Measurements from ENCODE around the gene ZNF672.

ZNF672 gene

GRCh38 chr1:248841702-248842395, 3.8 kb downstream of the ZNF672 start:
- Histone ChIP-seq H3K9ac (ENCODE audit: low read length) (no peak overlapping the region), H3K36me3 (ENCODE audit: control insufficient read depth, insufficient read depth, low read length) (no peaks in the 10 kb centered on the region), H3K4me3 (ENCODE audit: low read length) (no peak overlapping the region), H3K4me1 (ENCODE audit: control insufficient read depth, insufficient read depth, low read length) (peaks cover 8% of the 10 kb centered on the region), H3K9me3 (ENCODE audit: control insufficient read depth, low read length) (no peaks in the 10 kb centered on the region), H3K27me3 (ENCODE audit: control insufficient read depth, insufficient read depth, low read length) (no peaks in the 10 kb centered on the region)

- no peaks in the 10 kb centered on the region for H3K36me3 ChIP-seq (ENCODE audit: control insufficient read depth, insufficient read depth, low read length)
- no peaks in the 10 kb centered on the region for H3K27me3 ChIP-seq (ENCODE audit: control insufficient read depth, insufficient read depth, low read length)
- no peak overlapping the region for H3K4me3 ChIP-seq (ENCODE audit: low read length)
- no peaks in the 10 kb centered on the region for H3K4me1 ChIP-seq (ENCODE audit: control insufficient read depth, insufficient read depth, low read length)
- H3K9ac ChIP-seq (ENCODE audit: low read length), result no peak overlapping the region
- H3K9me3 ChIP-seq (ENCODE audit: control insufficient read depth, low read length), result no peaks in the 10 kb centered on the region
Measured at GRCh38 chr1:248842781-248843331, 4.8 kb downstream of the ZNF672 start.

GRCh38 chr1:248843687-248844086, 5.7 kb downstream of the ZNF672 start:
- Histone ChIP-seq H3K4me3 (ENCODE audit: low read length) (no peak overlapping the region), H3K9ac (ENCODE audit: low read length) (no peak overlapping the region), H3K36me3 (ENCODE audit: control insufficient read depth, insufficient read depth, low read length) (no peaks in the 10 kb centered on the region), H3K4me1 (ENCODE audit: control insufficient read depth, insufficient read depth, low read length) (no peaks in the 10 kb centered on the region), H3K27me3 (ENCODE audit: control insufficient read depth, insufficient read depth, low read length) (no peaks in the 10 kb centered on the region), H3K9me3 (ENCODE audit: control insufficient read depth, low read length) (no peaks in the 10 kb centered on the region)

GRCh38 chr1:248844526-248844925, 6.5 kb downstream of the ZNF672 start:
- H3K4me1 ChIP-seq (ENCODE audit: control insufficient read depth, insufficient read depth, low read length), result peaks cover 5% of the 10 kb centered on the region
- no peaks in the 10 kb centered on the region for H3K27me3 ChIP-seq (ENCODE audit: control insufficient read depth, insufficient read depth, low read length)
- H3K36me3 ChIP-seq (ENCODE audit: control insufficient read depth, insufficient read depth, low read length), result no peaks in the 10 kb centered on the region
- no peak overlapping the region for H3K9ac ChIP-seq (ENCODE audit: low read length)
- H3K4me3 ChIP-seq (ENCODE audit: low read length), result no peak overlapping the region
- H3K9me3 ChIP-seq (ENCODE audit: control insufficient read depth, low read length), result no peaks in the 10 kb centered on the region

- peaks cover 6% of the 10 kb centered on the region for H3K36me3 ChIP-seq (ENCODE audit: control insufficient read depth, insufficient read depth, low read length)
- peaks cover 5% of the 10 kb centered on the region for H3K4me1 ChIP-seq (ENCODE audit: control insufficient read depth, insufficient read depth, low read length)
Measured at GRCh38 chr1:248847181-248847955, 9.3 kb downstream of the ZNF672 start.

GRCh38 chr1:248847956-248848561, 10.0 kb downstream of the ZNF672 start:
- H3K27me3 ChIP-seq (ENCODE audit: control insufficient read depth, insufficient read depth, low read length), result no peaks in the 10 kb centered on the region
- H3K36me3 ChIP-seq (ENCODE audit: control insufficient read depth, insufficient read depth, low read length), result peaks cover 6% of the 10 kb centered on the region
- H3K9ac ChIP-seq (ENCODE audit: low read length), result no peak overlapping the region
- H3K4me1 ChIP-seq (ENCODE audit: control insufficient read depth, insufficient read depth, low read length), result peaks cover 5% of the 10 kb centered on the region
- H3K4me3 ChIP-seq (ENCODE audit: low read length), result no peak overlapping the region
- H3K9me3 ChIP-seq (ENCODE audit: control insufficient read depth, low read length), result no peaks in the 10 kb centered on the region

More at GRCh38 chr1:248847181-248847955, 9.3 kb downstream of the ZNF672 start:
- Histone ChIP-seq H3K9ac (ENCODE audit: low read length) (no peak overlapping the region), H3K27me3 (ENCODE audit: control insufficient read depth, insufficient read depth, low read length) (no peaks in the 10 kb centered on the region), H3K4me3 (ENCODE audit: low read length) (no peak overlapping the region), H3K9me3 (ENCODE audit: control insufficient read depth, low read length) (no peaks in the 10 kb centered on the region)

- H3K4me1 ChIP-seq (ENCODE audit: control insufficient read depth, insufficient read depth, low read length), result peaks cover 5% of the 10 kb centered on the region
- no peaks in the 10 kb centered on the region for H3K9me3 ChIP-seq (ENCODE audit: control insufficient read depth, low read length)
- no peak overlapping the region for H3K9ac ChIP-seq (ENCODE audit: low read length)
- no peaks in the 10 kb centered on the region for H3K27me3 ChIP-seq (ENCODE audit: control insufficient read depth, insufficient read depth, low read length)
- H3K36me3 ChIP-seq (ENCODE audit: control insufficient read depth, insufficient read depth, low read length), result peaks cover 6% of the 10 kb centered on the region
- H3K4me3 ChIP-seq (ENCODE audit: low read length), result no peak overlapping the region
Measured at GRCh38 chr1:248848602-248849001, 10.6 kb downstream of the ZNF672 start.

- Histone ChIP-seq H3K9me3 (ENCODE audit: control insufficient read depth, low read length) (no peaks in the 10 kb centered on the region), H3K4me3 (ENCODE audit: low read length) (no peak overlapping the region), H3K36me3 (ENCODE audit: control insufficient read depth, insufficient read depth, low read length) (peaks cover 6% of the 10 kb centered on the region), H3K9ac (ENCODE audit: low read length) (no peak overlapping the region), H3K27me3 (ENCODE audit: control insufficient read depth, insufficient read depth, low read length) (no peaks in the 10 kb centered on the region), H3K4me1 (ENCODE audit: control insufficient read depth, insufficient read depth, low read length) (peaks cover 5% of the 10 kb centered on the region)
Measured at GRCh38 chr1:248849152-248849551, 11.1 kb downstream of the ZNF672 start.

GRCh38 chr1:248849637-248850036, 11.6 kb downstream of the ZNF672 start:
- H3K9ac ChIP-seq (ENCODE audit: low read length), result no peak overlapping the region
- H3K27me3 ChIP-seq (ENCODE audit: control insufficient read depth, insufficient read depth, low read length), result no peaks in the 10 kb centered on the region
- peaks cover 6% of the 10 kb centered on the region for H3K36me3 ChIP-seq (ENCODE audit: control insufficient read depth, insufficient read depth, low read length)
- no peaks in the 10 kb centered on the region for H3K9me3 ChIP-seq (ENCODE audit: control insufficient read depth, low read length)
- H3K4me3 ChIP-seq (ENCODE audit: low read length), result no peak overlapping the region
- peaks cover 5% of the 10 kb centered on the region for H3K4me1 ChIP-seq (ENCODE audit: control insufficient read depth, insufficient read depth, low read length)

- Histone ChIP-seq H3K4me3 (ENCODE audit: low read length) (no peak overlapping the region), H3K9me3 (ENCODE audit: control insufficient read depth, low read length) (no peaks in the 10 kb centered on the region), H3K4me1 (ENCODE audit: control insufficient read depth, insufficient read depth, low read length) (peaks cover 5% of the 10 kb centered on the region), H3K27me3 (ENCODE audit: control insufficient read depth, insufficient read depth, low read length) (no peaks in the 10 kb centered on the region), H3K36me3 (ENCODE audit: control insufficient read depth, insufficient read depth, low read length) (peaks cover 6% of the 10 kb centered on the region), H3K9ac (ENCODE audit: low read length) (no peak overlapping the region)
Measured at GRCh38 chr1:248850124-248850523, 12.1 kb downstream of the ZNF672 start.

GRCh38 chr1:248850536-248851251, 12.7 kb downstream of the ZNF672 start:
- Histone ChIP-seq H3K4me1 (ENCODE audit: control insufficient read depth, insufficient read depth, low read length) (peaks cover 5% of the 10 kb centered on the region), H3K27me3 (ENCODE audit: control insufficient read depth, insufficient read depth, low read length) (no peaks in the 10 kb centered on the region), H3K4me3 (ENCODE audit: low read length) (no peak overlapping the region), H3K9me3 (ENCODE audit: control insufficient read depth, low read length) (no peaks in the 10 kb centered on the region), H3K9ac (ENCODE audit: low read length) (no peak overlapping the region), H3K36me3 (ENCODE audit: control insufficient read depth, insufficient read depth, low read length) (peaks cover 6% of the 10 kb centered on the region)

Data from mucosa of stomach (tissue), 1 donor.